ENCODE measurements around the gene ARID3C.

- TF ChIP-seq CTCF (IDR thresholded peaks at IDR 0.05) (peak; percentile 96), POLR2AphosphoS5 (IDR thresholded peaks at IDR 0.05; ENCODE audit: low read depth, low read length) (no peak)
Observed at GRCh38 chr9:34675048-34675714, 46.3 kb upstream of the ARID3C start.
